HG02973 (cell line): Measurements from ENCODE around the gene NSD2.
"Not testable (repeated sequence)": the region's sequence is repeated elsewhere in the genome, so short reads cannot be mapped to it uniquely, and the experiment has no call there.

ENCODE experiments used
- ATAC-seq: cut with Tn5 transposase; IDR thresholded peaks from one replicate; pipeline ENCODE4 v1.9.1; 2021; ENCODE audit warnings: moderate library complexity; ENCODE audit not compliant: unreplicated experiment

The NSD2 gene

GRCh38 chr4:2031161-2031560 lies 160.0 kb downstream of the NSD2 start:
- not testable (repeated sequence) for ATAC-seq
